ENCODE data around the gene ZBTB34. TPM values are rescaled to one million over a fixed set of nuclear protein-coding genes. Genes with fewer than 3 reads are reported as not detected.

Gene ZBTB34
- total and polyA plus RNA-seq, 4 experiments from 2014 or later, result 0.35 to 10.1 (median 5.2) TPM

- ChIA-PET CTCF (ENCODE audit: partially characterized antibody) (no interaction called here), POLR2A (ENCODE audit: partially characterized antibody) (interaction anchor here (1.2 kb wide), 1 partner anchor 23 kb away, joined by 3 read pairs; no protein-coding TSS in a partner anchor)
- Mint-ChIP-seq H3K27me3 (no peaks in the 10 kb centered on the region), H3K4me3 (peak overlapping the region in 2 of 8 donors; percentile 4 to 49), H3K27ac (peak overlapping the region in 1 of 7 donors; percentile 21), H3K4me1 (peaks cover 5 to 14% (median 9%) of the 10 kb centered on the region in 4 donors), H3K36me3 (no peaks in the 10 kb centered on the region), H3K9me3 (peaks cover 0 to 4% (median 0%) of the 10 kb centered on the region in 8 donors)
- peaks cover 5% of the 10 kb centered on the region for H3K4me1 ChIP-seq (ENCODE audit: insufficient read depth, low read length)
- intact Hi-C loops (cut with micrococcal nuclease), result no loop called here
- H3K27me3 ChIP-seq (ENCODE audit: insufficient read depth, low read length), result no peaks in the 10 kb centered on the region
- no peaks in the 10 kb centered on the region for H3K36me3 ChIP-seq (ENCODE audit: insufficient read depth, low read length)
- no peak overlapping the region for H3K4me3 ChIP-seq (ENCODE audit: low read length in 2 of 2)
- no peak for DNase-seq
- no peak overlapping the region for H3K27ac ChIP-seq (ENCODE audit: low read depth, low read length)
- no peaks in the 10 kb centered on the region for H3K9me3 ChIP-seq (ENCODE audit: control insufficient read depth in 1 of 2, low read length in 2 of 2)
These were observed 56.5 kb downstream of the ZBTB34 start for GRCh38 chr9:126916909-126917308.

- POLR2A ChIA-PET (ENCODE audit: partially characterized antibody), result no interaction called here
- H3K36me3 ChIP-seq (ENCODE audit: insufficient read depth, low read length), result no peaks in the 10 kb centered on the region
- H3K4me1 Mint-ChIP-seq, result peaks cover 5 to 10% (median 9%) of the 10 kb centered on the region in 4 donors
- H3K4me3 ChIP-seq (ENCODE audit: low read length in 2 of 2), result no peak overlapping the region
- H3K27ac ChIP-seq (ENCODE audit: low read depth, low read length), result no peak overlapping the region
- no peaks in the 10 kb centered on the region for H3K27me3 ChIP-seq (ENCODE audit: insufficient read depth, low read length)
- intact Hi-C loops (cut with micrococcal nuclease), result no loop called here
- H3K4me3 Mint-ChIP-seq, result no peak overlapping the region
- H3K4me1 ChIP-seq (ENCODE audit: insufficient read depth, low read length), result peaks cover 5% of the 10 kb centered on the region
- H3K9me3 Mint-ChIP-seq, result no peaks in the 10 kb centered on the region
- no peaks in the 10 kb centered on the region for H3K36me3 Mint-ChIP-seq
- no peak for DNase-seq
- CTCF ChIA-PET (ENCODE audit: partially characterized antibody), result no interaction called here
- no peaks in the 10 kb centered on the region for H3K9me3 ChIP-seq (ENCODE audit: control insufficient read depth in 1 of 2, low read length in 2 of 2)
- H3K27me3 Mint-ChIP-seq, result no peaks in the 10 kb centered on the region
- H3K27ac Mint-ChIP-seq, result peak overlapping the region in 1 of 7 donors; percentile 2
These were observed 58.8 kb downstream of the ZBTB34 start for GRCh38 chr9:126919193-126919592.

GRCh38 chr9:126925876-126926275, 65.4 kb downstream of the ZBTB34 start:
- no peak for DNase-seq
- H3K9me3 Mint-ChIP-seq, result no peaks in the 10 kb centered on the region
- Histone ChIP-seq H3K4me3 (ENCODE audit: low read length in 2 of 2) (no peak overlapping the region), H3K27ac (ENCODE audit: low read depth, low read length) (no peak overlapping the region), H3K36me3 (ENCODE audit: insufficient read depth, low read length) (no peaks in the 10 kb centered on the region), H3K4me1 (ENCODE audit: insufficient read depth, low read length) (no peaks in the 10 kb centered on the region), H3K27me3 (ENCODE audit: insufficient read depth, low read length) (no peaks in the 10 kb centered on the region), H3K9me3 (ENCODE audit: control insufficient read depth in 1 of 2, low read length in 2 of 2) (no peaks in the 10 kb centered on the region)
- intact Hi-C loops (cut with micrococcal nuclease), result no loop called here
- CTCF ChIA-PET (ENCODE audit: partially characterized antibody), result no interaction called here
- H3K4me3 Mint-ChIP-seq, result no peak overlapping the region
- H3K36me3 Mint-ChIP-seq, result no peaks in the 10 kb centered on the region
- POLR2A ChIA-PET (ENCODE audit: partially characterized antibody), result interaction anchor here (0.7 to 0.9 kb wide), 2 partner anchors 11 to 60 kb away, joined by 3 to 4 read pairs; partner anchors contain the start of gene RALGPS1
- H3K4me1 Mint-ChIP-seq, result no peaks in the 10 kb centered on the region
- H3K27ac Mint-ChIP-seq, result no peak overlapping the region
- no peaks in the 10 kb centered on the region for H3K27me3 Mint-ChIP-seq

DNA sequence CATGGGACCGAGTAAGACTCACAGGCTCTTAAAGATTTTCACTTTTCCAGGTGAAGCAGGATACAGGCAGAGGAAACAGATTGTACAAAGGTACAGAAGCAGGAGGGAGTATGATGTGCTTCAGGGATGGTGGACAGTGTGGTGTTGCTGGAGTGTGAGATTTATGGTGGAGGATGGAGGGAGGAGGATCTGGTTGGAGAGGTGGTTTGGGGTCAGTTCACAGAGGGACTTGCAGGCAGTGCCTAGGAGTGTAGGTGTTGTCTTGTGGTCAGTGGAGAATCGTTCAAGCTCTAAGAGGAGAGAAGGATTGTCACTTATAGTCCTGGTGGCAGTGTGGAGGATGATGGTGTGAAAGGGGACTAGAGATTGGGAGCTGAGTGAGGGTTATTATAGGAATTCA, 65.9 kb downstream of the ZBTB34 start:
- no peak overlapping the region for H3K4me3 Mint-ChIP-seq
- H3K27me3 Mint-ChIP-seq, result no peaks in the 10 kb centered on the region
- no peak overlapping the region for H3K4me3 ChIP-seq (ENCODE audit: low read length in 2 of 2)
- CTCF ChIA-PET (ENCODE audit: partially characterized antibody), result no interaction called here
- H3K36me3 Mint-ChIP-seq, result no peaks in the 10 kb centered on the region
- no peak for DNase-seq
- H3K4me1 Mint-ChIP-seq, result no peaks in the 10 kb centered on the region
- no peak overlapping the region for H3K27ac Mint-ChIP-seq
- H3K27me3 ChIP-seq (ENCODE audit: insufficient read depth, low read length), result no peaks in the 10 kb centered on the region
- H3K9me3 ChIP-seq (ENCODE audit: control insufficient read depth in 1 of 2, low read length in 2 of 2), result no peaks in the 10 kb centered on the region
- no peaks in the 10 kb centered on the region for H3K9me3 Mint-ChIP-seq
- no peaks in the 10 kb centered on the region for H3K36me3 ChIP-seq (ENCODE audit: insufficient read depth, low read length)
- intact Hi-C loops (cut with micrococcal nuclease), result no loop called here
- no peaks in the 10 kb centered on the region for H3K4me1 ChIP-seq (ENCODE audit: insufficient read depth, low read length)
- POLR2A ChIA-PET (ENCODE audit: partially characterized antibody), result no interaction called here
- H3K27ac ChIP-seq (ENCODE audit: low read depth, low read length), result no peak overlapping the region

DNA sequence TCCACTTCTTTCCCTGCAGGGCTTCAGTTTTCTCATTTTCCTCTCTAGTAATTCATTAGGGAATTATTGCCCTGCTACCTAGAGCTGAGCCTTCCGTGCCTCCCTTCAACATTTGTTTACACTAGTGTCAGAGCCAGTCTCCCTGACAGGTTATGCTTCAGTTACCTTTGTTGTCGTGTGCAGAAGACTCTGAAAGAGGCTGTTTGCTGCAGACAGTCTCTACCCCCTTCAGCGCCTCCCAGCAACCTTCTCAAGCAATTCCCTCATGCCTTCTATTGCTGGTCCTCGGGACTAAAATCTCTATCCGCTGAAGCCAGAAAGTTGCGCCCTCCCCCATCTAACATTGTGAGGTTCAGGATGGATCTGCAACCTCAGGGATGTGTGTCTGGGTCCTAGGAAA, 67.0 kb downstream of the ZBTB34 start:
- no peak overlapping the region for H3K4me3 Mint-ChIP-seq
- H3K9me3 Mint-ChIP-seq, result no peaks in the 10 kb centered on the region
- H3K27me3 Mint-ChIP-seq, result no peaks in the 10 kb centered on the region
- CTCF ChIA-PET (ENCODE audit: partially characterized antibody), result no interaction called here
- intact Hi-C loops (cut with micrococcal nuclease), result no loop called here
- POLR2A ChIA-PET (ENCODE audit: partially characterized antibody), result no interaction called here
- no peaks in the 10 kb centered on the region for H3K36me3 Mint-ChIP-seq
- no peaks in the 10 kb centered on the region for H3K9me3 ChIP-seq (ENCODE audit: control insufficient read depth in 1 of 2, low read length in 2 of 2)
- H3K27ac ChIP-seq (ENCODE audit: low read depth, low read length), result no peak overlapping the region
- no peaks in the 10 kb centered on the region for H3K4me1 ChIP-seq (ENCODE audit: insufficient read depth, low read length)
- H3K36me3 ChIP-seq (ENCODE audit: insufficient read depth, low read length), result no peaks in the 10 kb centered on the region
- no peak for DNase-seq
- no peak overlapping the region for H3K4me3 ChIP-seq (ENCODE audit: low read length in 2 of 2)
- H3K27ac Mint-ChIP-seq, result no peak overlapping the region
- H3K27me3 ChIP-seq (ENCODE audit: insufficient read depth, low read length), result no peaks in the 10 kb centered on the region
- no peaks in the 10 kb centered on the region for H3K4me1 Mint-ChIP-seq

- no peaks in the 10 kb centered on the region for H3K4me1 ChIP-seq (ENCODE audit: insufficient read depth, low read length)
- CTCF ChIA-PET (ENCODE audit: partially characterized antibody), result interaction anchor here (1.1 to 1.5 kb wide), 2 partner anchors 10 to 12 kb away, joined by 3 read pairs; no protein-coding TSS in a partner anchor
- POLR2A ChIA-PET (ENCODE audit: partially characterized antibody), result no interaction called here
- peaks cover 0 to 2% (median 0%) of the 10 kb centered on the region in 8 donors for H3K9me3 Mint-ChIP-seq
- intact Hi-C loops (cut with micrococcal nuclease), result no loop called here
- no peak overlapping the region for H3K4me3 ChIP-seq (ENCODE audit: low read length in 2 of 2)
- no peak for DNase-seq
- H3K4me1 Mint-ChIP-seq, result no peaks in the 10 kb centered on the region
- H3K27ac ChIP-seq (ENCODE audit: low read depth, low read length), result no peak overlapping the region
- no peaks in the 10 kb centered on the region for H3K36me3 Mint-ChIP-seq
- no peak overlapping the region for H3K4me3 Mint-ChIP-seq
- no peaks in the 10 kb centered on the region for H3K27me3 Mint-ChIP-seq
- H3K9me3 ChIP-seq (ENCODE audit: control insufficient read depth in 1 of 2, low read length in 2 of 2), result no peaks in the 10 kb centered on the region
- no peaks in the 10 kb centered on the region for H3K27me3 ChIP-seq (ENCODE audit: insufficient read depth, low read length)
- H3K36me3 ChIP-seq (ENCODE audit: insufficient read depth, low read length), result no peaks in the 10 kb centered on the region
- no peak overlapping the region for H3K27ac Mint-ChIP-seq
These were observed 72.5 kb downstream of the ZBTB34 start for GRCh38 chr9:126932871-126933321.

DNA sequence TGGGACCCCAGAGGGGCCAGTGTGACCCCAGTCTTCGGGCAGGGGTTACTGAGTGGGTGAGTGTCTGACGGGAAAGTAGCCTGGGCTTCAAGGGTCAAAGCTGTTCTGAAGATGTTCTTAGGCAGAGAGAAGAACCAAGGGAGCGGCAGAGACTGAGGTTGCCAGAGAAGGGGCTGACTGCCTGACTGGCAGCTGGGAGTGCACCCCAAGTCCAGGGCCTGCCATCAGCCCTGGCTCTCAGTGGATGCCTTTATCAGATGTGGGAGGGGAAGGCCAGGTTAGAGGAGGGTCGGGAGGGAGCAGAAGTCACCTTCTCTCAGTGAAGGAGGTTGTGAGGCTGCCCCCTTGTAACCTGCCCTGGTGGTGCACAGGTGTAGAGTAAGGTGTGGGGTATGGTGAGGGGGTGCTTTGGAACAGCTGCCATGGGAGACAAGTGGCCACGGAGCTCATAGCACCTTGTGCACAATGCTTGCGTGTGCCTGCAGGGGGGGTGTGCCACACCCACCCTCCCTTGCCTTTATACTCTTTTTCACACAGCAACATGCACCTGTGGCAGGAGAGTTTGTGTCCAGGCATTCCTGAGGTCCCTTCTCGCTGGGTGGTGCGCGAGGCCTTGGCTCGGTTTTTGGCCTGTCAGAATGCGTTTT, 73.0 kb downstream of the ZBTB34 start:
- no peak overlapping the region for H3K4me3 ChIP-seq (ENCODE audit: low read length in 2 of 2)
- H3K27me3 Mint-ChIP-seq, result no peaks in the 10 kb centered on the region
- H3K9me3 ChIP-seq (ENCODE audit: control insufficient read depth in 1 of 2, low read length in 2 of 2), result no peaks in the 10 kb centered on the region
- ChIA-PET POLR2A (ENCODE audit: partially characterized antibody) (no interaction called here), CTCF (ENCODE audit: partially characterized antibody) (interaction anchor here (1.1 to 1.5 kb wide), 2 partner anchors 9 to 13 kb away, joined by 3 read pairs; no protein-coding TSS in a partner anchor)
- no peak overlapping the region for H3K27ac ChIP-seq (ENCODE audit: low read depth, low read length)
- no peaks in the 10 kb centered on the region for H3K36me3 ChIP-seq (ENCODE audit: insufficient read depth, low read length)
- H3K4me1 ChIP-seq (ENCODE audit: insufficient read depth, low read length), result no peaks in the 10 kb centered on the region
- H3K4me1 Mint-ChIP-seq, result no peaks in the 10 kb centered on the region
- peaks cover 0 to 2% (median 0%) of the 10 kb centered on the region in 8 donors for H3K9me3 Mint-ChIP-seq
- no peak overlapping the region for H3K27ac Mint-ChIP-seq
- intact Hi-C loops (cut with micrococcal nuclease), result no loop called here
- H3K36me3 Mint-ChIP-seq, result no peaks in the 10 kb centered on the region
- no peak for DNase-seq
- no peaks in the 10 kb centered on the region for H3K27me3 ChIP-seq (ENCODE audit: insufficient read depth, low read length)
- no peak overlapping the region for H3K4me3 Mint-ChIP-seq

Measured in CD4-positive, alpha-beta memory T cell (primary cell).